ENCODE measurements around the gene CROCC2. TPM values are rescaled to one million over a fixed set of nuclear protein-coding genes. Genes with fewer than 3 reads are reported as not detected.

CROCC2 gene
- total and polyA plus RNA-seq, 2 experiments from 2014 or later: not detected

DNA sequence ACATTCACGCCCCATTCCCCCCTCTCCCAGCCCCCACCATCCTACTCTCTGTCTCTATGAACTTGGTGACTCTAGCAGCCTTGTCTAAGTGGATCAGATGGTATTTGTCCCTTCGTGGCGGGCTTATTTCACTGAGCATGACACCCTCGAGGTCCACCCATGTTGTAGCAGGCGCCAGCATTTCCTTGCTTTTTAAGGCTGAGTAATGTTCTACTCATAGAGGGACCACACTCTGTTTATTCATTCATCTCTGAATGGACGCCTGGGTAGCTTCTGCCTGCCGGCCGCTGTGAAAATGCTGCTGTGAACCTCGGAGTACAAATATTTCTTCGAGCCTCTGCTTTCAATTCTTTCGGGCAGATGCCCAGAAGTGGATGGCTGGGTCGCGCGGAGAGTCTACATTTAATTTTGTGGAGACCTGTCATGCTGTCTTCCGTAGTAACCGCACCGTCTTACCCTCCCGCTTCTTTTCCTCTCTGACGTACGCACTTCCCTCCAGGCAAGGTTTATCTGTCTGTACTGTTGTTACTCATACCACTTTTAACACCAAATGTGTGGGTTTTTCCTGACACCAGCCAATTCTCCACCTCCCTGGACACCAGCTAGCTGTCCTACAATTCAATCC, 5.6 kb downstream of the CROCC2 start:
- H3K27me3 ChIP-seq: peaks cover 54% of the 10 kb centered on the region
- no peaks in the 10 kb centered on the region for H3K36me3 ChIP-seq
- no peaks in the 10 kb centered on the region for H3K4me1 ChIP-seq (ENCODE audit: low read depth)
- no peaks in the 10 kb centered on the region for H3K9me3 ChIP-seq (ENCODE audit: low read depth)
- H3K4me3 ChIP-seq: no peak overlapping the region
- TF ChIP-seq, protein P1, sequence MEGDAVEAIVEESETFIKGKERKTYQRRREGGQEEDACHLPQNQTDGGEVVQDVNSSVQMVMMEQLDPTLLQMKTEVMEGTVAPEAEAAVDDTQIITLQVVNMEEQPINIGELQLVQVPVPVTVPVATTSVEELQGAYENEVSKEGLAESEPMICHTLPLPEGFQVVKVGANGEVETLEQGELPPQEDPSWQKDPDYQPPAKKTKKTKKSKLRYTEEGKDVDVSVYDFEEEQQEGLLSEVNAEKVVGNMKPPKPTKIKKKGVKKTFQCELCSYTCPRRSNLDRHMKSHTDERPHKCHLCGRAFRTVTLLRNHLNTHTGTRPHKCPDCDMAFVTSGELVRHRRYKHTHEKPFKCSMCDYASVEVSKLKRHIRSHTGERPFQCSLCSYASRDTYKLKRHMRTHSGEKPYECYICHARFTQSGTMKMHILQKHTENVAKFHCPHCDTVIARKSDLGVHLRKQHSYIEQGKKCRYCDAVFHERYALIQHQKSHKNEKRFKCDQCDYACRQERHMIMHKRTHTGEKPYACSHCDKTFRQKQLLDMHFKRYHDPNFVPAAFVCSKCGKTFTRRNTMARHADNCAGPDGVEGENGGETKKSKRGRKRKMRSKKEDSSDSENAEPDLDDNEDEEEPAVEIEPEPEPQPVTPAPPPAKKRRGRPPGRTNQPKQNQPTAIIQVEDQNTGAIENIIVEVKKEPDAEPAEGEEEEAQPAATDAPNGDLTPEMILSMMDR (IDR thresholded peaks at IDR 0.05; ENCODE audit: low read depth, low read length): no peak
- DNase-seq (ENCODE audit: low read depth in 1 of 2, low spot score in 1 of 2): peak in 1 of 2 donors; percentile 69
- no peak overlapping the region for H3K27ac ChIP-seq

DNA sequence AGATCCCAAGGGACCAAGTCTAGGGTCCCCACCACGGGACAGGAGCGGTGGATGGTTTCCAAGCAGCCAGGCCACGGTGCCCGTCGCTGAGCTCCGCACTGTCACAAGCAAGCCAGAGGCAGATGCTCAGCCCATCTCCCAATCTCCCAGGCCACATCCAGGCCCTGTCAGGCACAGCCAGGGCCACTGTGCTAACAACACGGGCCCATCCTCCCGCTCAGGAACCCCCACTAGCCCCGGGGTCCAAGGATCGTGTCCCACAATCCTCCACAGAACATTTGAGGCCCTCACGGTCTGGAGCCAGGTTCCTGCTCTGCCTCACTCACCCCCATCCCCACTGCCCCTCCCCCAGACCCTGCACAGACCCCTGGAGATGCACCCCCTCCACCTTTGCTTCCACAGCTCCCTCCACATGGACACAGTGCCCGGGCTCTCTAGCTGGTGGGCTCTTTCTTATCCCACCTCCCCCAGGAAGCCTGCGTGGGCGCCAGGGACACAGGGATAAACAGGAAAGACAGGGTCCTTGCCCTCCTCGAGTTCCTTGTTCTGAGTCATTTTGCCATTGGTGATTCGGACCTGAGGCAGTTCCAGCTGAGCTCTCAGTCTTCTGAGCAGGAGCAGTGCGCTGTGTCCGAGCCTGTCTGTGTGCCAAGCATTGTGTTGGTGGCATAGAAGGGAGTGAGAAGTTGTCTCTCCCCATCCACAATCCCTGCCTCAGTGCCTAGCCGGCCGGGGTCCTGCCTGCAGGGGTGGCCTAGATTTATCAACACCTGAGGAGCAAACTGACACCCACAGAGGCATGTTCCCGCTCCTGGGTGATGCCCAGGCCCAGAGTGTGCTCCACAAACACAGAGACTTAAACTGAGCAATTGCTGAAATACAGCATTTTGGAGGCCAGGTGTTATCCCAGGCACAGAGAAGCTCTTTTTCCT, 7.0 kb downstream of the CROCC2 start:
- no peak overlapping the region for H3K4me3 ChIP-seq
- H3K36me3 ChIP-seq: no peaks in the 10 kb centered on the region
- TF ChIP-seq, protein P1 (IDR thresholded peaks at IDR 0.05; ENCODE audit: low read depth, low read length): no peak
- H3K27me3 ChIP-seq: peaks cover 52% of the 10 kb centered on the region
- H3K4me1 ChIP-seq (ENCODE audit: low read depth): no peaks in the 10 kb centered on the region
- no peak overlapping the region for H3K27ac ChIP-seq
- peak in 1 of 2 donors; percentile 29 for DNase-seq (ENCODE audit: low read depth in 1 of 2, low spot score in 1 of 2)
- H3K9me3 ChIP-seq (ENCODE audit: low read depth): no peaks in the 10 kb centered on the region

DNA sequence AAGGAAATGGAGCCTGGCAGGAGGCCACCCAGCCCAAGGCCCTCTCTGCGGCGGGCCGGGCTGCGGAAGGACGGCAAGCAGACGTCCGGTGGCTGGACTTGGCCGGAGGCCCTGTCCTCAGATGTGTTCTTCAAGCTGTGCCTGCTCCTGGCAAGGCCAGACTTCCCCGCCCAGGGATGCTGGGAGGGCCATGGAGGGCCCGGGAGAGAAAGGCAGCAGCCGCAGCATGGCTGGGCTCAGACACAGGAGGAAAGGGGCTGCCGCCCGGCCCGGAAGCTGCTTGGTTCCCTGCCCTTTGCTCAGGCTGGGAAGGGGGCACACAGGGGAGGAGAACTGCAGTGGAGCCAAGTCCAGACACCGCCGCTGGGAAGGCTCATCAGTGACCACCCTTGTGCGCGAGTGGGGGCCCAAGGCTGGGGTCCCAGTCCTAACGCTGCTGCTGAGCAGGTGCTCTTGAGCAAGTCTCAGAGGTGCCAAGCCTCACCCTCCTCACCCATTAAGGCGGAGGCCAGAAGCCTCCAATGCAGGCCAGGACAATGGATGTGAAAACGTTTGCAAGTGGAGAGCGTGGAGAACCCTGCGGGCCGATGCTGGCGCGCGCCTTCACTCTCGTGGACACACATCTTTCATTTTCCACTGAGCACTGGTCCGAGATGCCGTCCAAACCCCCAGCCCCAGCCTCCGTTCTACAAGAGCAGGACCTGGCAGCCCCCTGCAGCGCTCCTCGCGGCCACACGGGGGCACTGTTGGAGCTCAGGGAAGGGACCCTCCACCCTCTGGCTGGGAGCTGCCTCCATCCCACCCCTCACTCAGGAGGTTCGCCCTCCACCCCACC, 7.9 kb downstream of the CROCC2 start:
- Histone ChIP-seq H3K9me3 (ENCODE audit: low read depth) (no peaks in the 10 kb centered on the region), H3K27ac (no peak overlapping the region), H3K36me3 (no peaks in the 10 kb centered on the region), H3K4me3 (no peak overlapping the region), H3K4me1 (ENCODE audit: low read depth) (no peaks in the 10 kb centered on the region), H3K27me3 (peaks cover 52% of the 10 kb centered on the region)
- TF ChIP-seq, protein P1 (IDR thresholded peaks at IDR 0.05; ENCODE audit: low read depth, low read length): peak; percentile 93
- DNase-seq (ENCODE audit: low read depth in 1 of 2, low spot score in 1 of 2): peak; percentile 65 to 87

DNA sequence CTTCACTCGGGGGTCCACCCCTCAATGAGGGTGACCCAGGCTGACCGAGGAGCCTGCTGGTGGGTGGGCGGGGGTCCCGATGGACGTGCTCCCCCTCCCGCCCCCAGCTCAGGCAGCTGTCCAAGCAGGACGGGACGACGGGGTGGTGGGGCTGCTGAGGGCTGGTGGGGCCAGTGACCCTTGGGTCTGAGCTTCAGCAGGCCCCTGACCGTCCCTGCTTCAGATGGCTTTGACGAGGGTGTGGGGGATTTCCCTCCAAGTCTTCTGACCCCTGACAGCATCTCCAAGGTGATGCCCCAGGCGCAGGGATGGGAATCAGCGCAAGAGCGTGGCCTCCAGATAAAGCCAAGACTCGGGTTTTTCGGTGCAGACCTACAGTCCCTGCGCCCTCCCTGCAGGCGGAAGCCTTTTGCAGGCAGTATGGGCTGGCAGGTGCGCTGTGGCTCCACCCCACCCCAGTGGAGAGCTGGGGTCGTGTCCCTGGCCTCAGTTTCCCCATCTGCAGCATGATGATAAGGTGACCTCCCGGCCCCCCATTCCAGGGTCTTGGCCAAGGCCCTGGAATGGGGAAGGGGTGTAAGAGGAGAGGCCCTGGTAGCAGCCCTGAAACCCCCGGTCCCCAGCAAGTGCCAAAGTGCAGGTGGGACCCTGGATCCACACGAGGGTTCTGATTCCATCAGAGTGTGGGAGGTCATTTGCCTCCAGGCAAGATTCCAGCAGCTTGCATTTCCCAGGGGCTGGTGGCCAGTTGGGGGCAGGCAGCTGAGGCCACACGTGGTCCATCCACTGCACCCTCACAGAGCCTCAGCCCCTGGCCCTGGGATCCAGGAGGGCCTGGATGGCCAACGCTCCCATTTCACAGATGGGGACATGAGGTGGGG, 8.7 kb downstream of the CROCC2 start:
- no peaks in the 10 kb centered on the region for H3K4me1 ChIP-seq (ENCODE audit: low read depth)
- no peak overlapping the region for H3K27ac ChIP-seq
- H3K4me3 ChIP-seq: no peak overlapping the region
- H3K36me3 ChIP-seq: no peaks in the 10 kb centered on the region
- TF ChIP-seq, protein P1 (IDR thresholded peaks at IDR 0.05; ENCODE audit: low read depth, low read length): no peak
- no peak for DNase-seq (ENCODE audit: low read depth in 1 of 2, low spot score in 1 of 2)
- H3K27me3 ChIP-seq: peaks cover 44% of the 10 kb centered on the region
- H3K9me3 ChIP-seq (ENCODE audit: low read depth): no peaks in the 10 kb centered on the region
